A549 (cell line): ENCODE data around the gene PRH1. TPM values are rescaled to one million over a fixed set of nuclear protein-coding genes. Genes with fewer than 3 reads are reported as not detected.

Experiments
- ATAC-seq, 2 experiments: fragments of 200-7000 bp in 1 of 2; fragments of >200 bp in 1 of 2; cut with Nextera tagmentation in 1 of 2; cut with Tn5 transposase in 1 of 2; 3 replicates each; pipeline versions ENCODE4 v1.8.0 to v1.9.1; 2018 to 2020; ENCODE audit warnings: mild to moderate bottlenecking in 1 of 2, moderate library complexity in 1 of 2
- CTCF ChIA-PET: fragments of 300-600 bp; sonication (Branson Sonifier 250); formaldehyde crosslinking; extraction: SDS; loops from one replicate; lab custom pipeline; 2021; ENCODE audit warnings: antibody characterized with exemption, inconsistent platforms; lab: Yijun Ruan, JAX
- POLR2A ChIA-PET: fragments of 350-600 bp; formaldehyde crosslinking; extraction: SDS; loops from one replicate; lab custom pipeline; 2021; ENCODE audit warnings: antibody characterized with exemption, inconsistent platforms; lab: Yijun Ruan, JAX
- DNase-seq, 2 experiments: peaks; one replicate each; pipeline versions ENCODE4 v3.0.0 to v3.0.0-alpha.2; 2011 to 2016; ENCODE audit warnings: low read depth in 1 of 2, low spot score in 1 of 2
- FAIRE-seq: peaks from 2 replicates; lab custom pipeline; 2011; peaks lifted over from hg19 to GRCh38; lab: Jason Lieb, UNC
- H3K27ac ChIP-seq, 2 experiments: fragments of >200 bp; sonication (Bioruptor Twin); formaldehyde crosslinking; 3 replicates each; pipeline ENCODE4 v1.5.1; 2016 to 2017
- H3K4me1 ChIP-seq: fragments of >200 bp; sonication (Bioruptor Twin); formaldehyde crosslinking; 3 replicates; pipeline ENCODE4 v1.6.1; 2016
- H3K4me2 ChIP-seq: fragments of >200 bp; sonication (Bioruptor Twin); formaldehyde crosslinking; 3 replicates; pipeline ENCODE4 v1.6.1; 2016
- H3K4me3 ChIP-seq: fragments of >200 bp; sonication (Bioruptor Twin); formaldehyde crosslinking; 3 replicates; pipeline ENCODE4 v1.5.1; 2016
- H3K9me3 ChIP-seq: fragments of >200 bp; sonication (Bioruptor Twin); formaldehyde crosslinking; 3 replicates; pipeline ENCODE4 v1.6.1; 2016
- BCL3 ChIP-seq: fragments of >200 bp; sonication (Bioruptor Twin); formaldehyde crosslinking; IDR thresholded peaks from 3 replicates; pipeline ENCODE4 v1.6.1; 2016
- BHLHE40 ChIP-seq: IDR thresholded peaks from 2 replicates; pipeline ENCODE4 v1.6.1; 2012; ENCODE audit warnings: low read depth, low read length, inconsistent platforms
- CBX2 ChIP-seq: fragments of 200-600 bp; sonication (generic); IDR thresholded peaks from 2 replicates; pipeline ENCODE4 v1.6.1; 2016; ENCODE audit warnings: low read depth, mild to moderate bottlenecking, borderline replicate concordance
- CBX8 ChIP-seq: fragments of 200-600 bp; sonication (generic); IDR thresholded peaks from 2 replicates; pipeline ENCODE4 v1.6.1; 2016
- CEBPB ChIP-seq, 2 experiments: fragments of >200 bp in 1 of 2; sonication (Bioruptor Twin) in 1 of 2; formaldehyde crosslinking in 1 of 2; IDR thresholded peaks; 2 replicates each; pipeline ENCODE4 v1.6.1; 2012 to 2016
- ELK1 ChIP-seq: fragments of 150-350 bp; IDR thresholded peaks from 2 replicates; pipeline ENCODE4 v1.6.1; 2014; ENCODE audit warnings: low read depth, mild to moderate bottlenecking, low read length
- ESRRA ChIP-seq: fragments of 150-350 bp; IDR thresholded peaks from 2 replicates; pipeline ENCODE4 v1.6.1; 2014; ENCODE audit warnings: mild to moderate bottlenecking, low read length, borderline replicate concordance
- GATA3 ChIP-seq: IDR thresholded peaks from 2 replicates; pipeline ENCODE4 v1.6.1; 2012; ENCODE audit warnings: borderline replicate concordance
- HDAC2 ChIP-seq: fragments of 200-600 bp; sonication (generic); IDR thresholded peaks from 2 replicates; pipeline ENCODE4 v1.6.1; 2016
- HEYL ChIP-seq: fragments of 250-450 bp; sonication (Bioruptor Pico); IDR thresholded peaks from 2 replicates; pipeline ENCODE4 v1.8.0; 2021; ENCODE audit warnings: mild to moderate bottlenecking, moderate library complexity
- HOXA7 ChIP-seq: fragments of 250-450 bp; sonication (Bioruptor Pico); IDR thresholded peaks from 2 replicates; pipeline ENCODE4 v1.5.0; 2020; ENCODE audit warnings: mild to moderate bottlenecking, moderate library complexity
- JUNB ChIP-seq: fragments of >200 bp; sonication (Bioruptor Twin); formaldehyde crosslinking; IDR thresholded peaks from 2 replicates; pipeline ENCODE4 v1.6.1; 2016
- MAX ChIP-seq: IDR thresholded peaks from 2 replicates; pipeline ENCODE4 v1.6.1; 2012
- MAZ ChIP-seq: fragments of 150-350 bp; IDR thresholded peaks from 2 replicates; pipeline ENCODE4 v1.6.1; 2014; ENCODE audit warnings: antibody characterized with exemption, low read depth, low read length, borderline replicate concordance
- NPAS2 ChIP-seq: fragments of 250-450 bp; sonication (Bioruptor Pico); IDR thresholded peaks from 2 replicates; pipeline ENCODE4 v1.8.0; 2022; ENCODE audit warnings: mild to moderate bottlenecking, moderate library complexity, borderline replicate concordance
- RAD21 ChIP-seq, 2 experiments: fragments of >200 bp in 1 of 2; sonication (Bioruptor Twin) in 1 of 2; formaldehyde crosslinking in 1 of 2; IDR thresholded peaks in 1 of 2; conservative IDR thresholded peaks in 1 of 2; 2 replicates in 1 of 2; 3 replicates in 1 of 2; pipeline ENCODE4 v1.6.1; 2012 to 2018; ENCODE audit warnings: inconsistent platforms in 1 of 2
- REST ChIP-seq: fragments of 200-600 bp; sonication (generic); IDR thresholded peaks from 2 replicates; pipeline ENCODE4 v1.6.1; 2016; ENCODE audit warnings: antibody characterized with exemption, mild to moderate bottlenecking, moderate library complexity
- USF2 ChIP-seq: fragments of 450-650 bp; IDR thresholded peaks from 2 replicates; pipeline ENCODE4 v1.6.1; 2014; ENCODE audit warnings: antibody characterized with exemption
- ZC3H11A ChIP-seq: fragments of 450-650 bp; IDR thresholded peaks from 2 replicates; pipeline ENCODE4 v1.6.1; 2014; ENCODE audit warnings: antibody characterized with exemption, mild to moderate bottlenecking
- ZNF302 ChIP-seq: fragments of 250-450 bp; sonication (Bioruptor Pico); IDR thresholded peaks from 2 replicates; pipeline ENCODE4 v1.9.0; 2021; ENCODE audit warnings: inconsistent platforms, mild to moderate bottlenecking, moderate library complexity
- WGBS: methylation state at CpG from one replicate; pipeline ENCODE4 v1.1.6; 2017; ENCODE audit errors: missing lambda C conversion rate; 5-methylcytosine and 5-hydroxymethylcytosine counted together
- polyA minus RNA-seq: library from RNA; depleted of rRNA, polyadenylated mRNA; stranded (reverse); fragments of >200 nt; gene quantifications from 2 replicates; pipeline ENCODE4 v1.2.3, GENCODE V29; 2011; rRNA and poly(A)+ RNA removed
- polyA plus RNA-seq, 4 experiments: library from polyadenylated mRNA; depleted of rRNA in 3 of 4; stranded (reverse); fragments of >200 nt; fragmentation: RNase III in 1 of 4; extraction: RNeasy Plus Mini Kit Qiagen cat#74134 plus additional on column Dnase treatment in 1 of 4; gene quantifications; 2 replicates in 3 of 4; 3 replicates in 1 of 4; pipeline ENCODE4 v1.2.3, GENCODE V29; 2011 to 2017

PRH1 gene
- polyA plus RNA-seq (2011; rRNA removed) = 3.4 and 4.3 TPM in 2 replicates
- 1.2 and 1.6 TPM in 2 replicates for polyA plus RNA-seq (2012; cell fraction: cytosol; rRNA removed)
- 1.6 and 2.5 TPM in 2 replicates for polyA plus RNA-seq (2012; cell fraction: nucleus; rRNA removed)
- polyA plus RNA-seq (2017; fragmentation: RNase III; extraction: RNeasy Plus Mini Kit Qiagen cat#74134 plus additional on column Dnase treatment) = 6.7 to 7.8 TPM (median 7.8 TPM) in 3 replicates
- 36.4 and 53.7 TPM in 2 replicates for polyA minus RNA-seq

- Histone ChIP-seq H3K4me3 (no peak within 1 kb of the TSS), H3K4me2 (no peak within 1 kb of the TSS), H3K9me3 (no peaks in the 10 kb centered on the region), H3K4me1 (no peaks in the 10 kb centered on the region), H3K27ac (no peak within 1 kb of the TSS)
- no peak for FAIRE-seq
- DNase-seq = no peak
- ATAC-seq = no peak
- ChIA-PET CTCF (no interaction called here), POLR2A (no interaction called here)
- 89% methylated on average over 6 of the region's 6 CpGs for WGBS
- TF ChIP-seq HOXA7 (CRISPR knock-in tag) (no peak), HDAC2 (no peak), BCL3 (no peak), ZNF302 (CRISPR knock-in tag) (no peak), CBX8 (no peak)
Measured at GRCh38 chr12:10884086-10884725, at the start of gene PRH1. PRH1 (minus strand) TSS chr12:10884255; CDS start chr12:10884217, 38 bp downstream.

- DNase-seq (no peak), ATAC-seq (no peak), FAIRE-seq (no peak)
- Histone ChIP-seq H3K4me2 (no peak within 1 kb of the TSS), H3K9me3 (no peaks in the 10 kb centered on the region), H3K4me3 (no peak within 1 kb of the TSS), H3K4me1 (no peaks in the 10 kb centered on the region), H3K27ac (no peak within 1 kb of the TSS)
- ChIA-PET CTCF (interaction anchor here (0.9 kb wide), 1 partner anchor 14 kb away, joined by 3 read pairs; no protein-coding TSS in a partner anchor), POLR2A (no interaction called here)
- TF ChIP-seq HEYL (CRISPR knock-in tag) (no peak), USF2 (no peak), REST (no peak), ESRRA (no peak), RAD21 (conservative IDR thresholded peaks at IDR 0.05 in 1 of 2, IDR thresholded peaks at IDR 0.05 in 1 of 2) (no peak), CBX2 (no peak), NPAS2 (no peak), CEBPB (IDR thresholded peaks at IDR 0.05) (no peak), CBX8 (no peak), ZC3H11A (no peak), MAZ (no peak), JUNB (no peak), GATA3 (no peak), BHLHE40 (no peak), MAX (no peak), ELK1 (no peak)
- 89% methylated on average over 5 of the region's 5 CpGs for WGBS
Measured at GRCh38 chr12:10928746-10929286, 44.8 kb upstream of the PRH1 start, which contains the start of gene PRH2. PRH2 (plus strand) TSS chr12:10929236; CDS start chr12:10929274, 38 bp downstream.
